IgD-negative memory B cell (primary cell): ENCODE data around the gene KCNQ1. TPM values are rescaled to one million over a fixed set of nuclear protein-coding genes. Genes with fewer than 3 reads are reported as not detected.
A peak's percentile ranks its signal among the peaks of the same experiment; 100 is the strongest.

ENCODE experiments used
- H3K27ac Mint-ChIP-seq, 3 donors: one replicate each; pipeline ENCODE4 v1.8.0; 2020 to 2022; ENCODE audit warnings: mild to moderate bottlenecking in 3 of 3, mixed read lengths in 3 of 3, moderate library complexity in 1 of 3
- H3K27me3 Mint-ChIP-seq: one replicate; pipeline ENCODE4 v1.8.0; 2021; ENCODE audit warnings: mixed read lengths
- H3K36me3 Mint-ChIP-seq: one replicate; pipeline ENCODE4 v1.8.0; 2020; ENCODE audit warnings: mild to moderate bottlenecking, mixed read lengths
- H3K4me1 Mint-ChIP-seq, 3 donors: one replicate each; pipeline ENCODE4 v1.8.0; 2020 to 2022; ENCODE audit warnings: mixed read lengths in 3 of 3, mild to moderate bottlenecking in 1 of 3
- H3K4me3 Mint-ChIP-seq, 4 donors: one replicate each; pipeline ENCODE4 v1.8.0; 2020 to 2022; ENCODE audit warnings: mild to moderate bottlenecking in 4 of 4, mixed read lengths in 4 of 4, moderate library complexity in 3 of 4
- H3K9me3 Mint-ChIP-seq, 3 donors: one replicate each; pipeline ENCODE4 v1.8.0; 2020 to 2021; ENCODE audit warnings: mixed read lengths in 3 of 3, mild to moderate bottlenecking in 1 of 3
- polyA plus RNA-seq: library from polyadenylated mRNA; unstranded; fragments of 300-500 nt; fragmentation: Illumina TruSeq; gene quantifications from one replicate; pipeline ENCODE4 v1.2.3, GENCODE V29; 2021

Gene KCNQ1
- polyA plus RNA-seq, 1 donor from 2014 or later, result 20.5 TPM

GRCh38 chr11:2416765-2417164 lies 28.0 kb upstream of the KCNQ1 start:
- Mint-ChIP-seq H3K4me1 (peaks cover 3 to 5% (median 4%) of the 10 kb centered on the region in 3 donors), H3K4me3 (no peak overlapping the region), H3K9me3 (no peaks in the 10 kb centered on the region), H3K27ac (no peak overlapping the region), H3K27me3 (no peaks in the 10 kb centered on the region), H3K36me3 (no peaks in the 10 kb centered on the region)

- Mint-ChIP-seq H3K27ac (no peak overlapping the region), H3K36me3 (no peaks in the 10 kb centered on the region), H3K27me3 (no peaks in the 10 kb centered on the region), H3K4me3 (no peak overlapping the region), H3K9me3 (no peaks in the 10 kb centered on the region), H3K4me1 (peaks cover 3 to 5% (median 4%) of the 10 kb centered on the region in 3 donors)
These were observed 26.7 kb upstream of the KCNQ1 start for GRCh38 chr11:2417856-2418692.

GRCh38 chr11:2418693-2419360 lies 26.0 kb upstream of the KCNQ1 start:
- Mint-ChIP-seq H3K4me3 (no peak overlapping the region), H3K27ac (no peak overlapping the region), H3K4me1 (peaks cover 3 to 5% (median 4%) of the 10 kb centered on the region in 3 donors), H3K27me3 (no peaks in the 10 kb centered on the region), H3K9me3 (no peaks in the 10 kb centered on the region), H3K36me3 (no peaks in the 10 kb centered on the region)

GRCh38 chr11:2419638-2420501 lies 24.9 kb upstream of the KCNQ1 start:
- Mint-ChIP-seq H3K27ac (peak overlapping the region in 1 of 3 donors; percentile 39), H3K36me3 (no peaks in the 10 kb centered on the region), H3K27me3 (no peaks in the 10 kb centered on the region), H3K4me1 (peaks cover 3 to 5% (median 4%) of the 10 kb centered on the region in 3 donors), H3K9me3 (no peaks in the 10 kb centered on the region), H3K4me3 (no peak overlapping the region)

DNA sequence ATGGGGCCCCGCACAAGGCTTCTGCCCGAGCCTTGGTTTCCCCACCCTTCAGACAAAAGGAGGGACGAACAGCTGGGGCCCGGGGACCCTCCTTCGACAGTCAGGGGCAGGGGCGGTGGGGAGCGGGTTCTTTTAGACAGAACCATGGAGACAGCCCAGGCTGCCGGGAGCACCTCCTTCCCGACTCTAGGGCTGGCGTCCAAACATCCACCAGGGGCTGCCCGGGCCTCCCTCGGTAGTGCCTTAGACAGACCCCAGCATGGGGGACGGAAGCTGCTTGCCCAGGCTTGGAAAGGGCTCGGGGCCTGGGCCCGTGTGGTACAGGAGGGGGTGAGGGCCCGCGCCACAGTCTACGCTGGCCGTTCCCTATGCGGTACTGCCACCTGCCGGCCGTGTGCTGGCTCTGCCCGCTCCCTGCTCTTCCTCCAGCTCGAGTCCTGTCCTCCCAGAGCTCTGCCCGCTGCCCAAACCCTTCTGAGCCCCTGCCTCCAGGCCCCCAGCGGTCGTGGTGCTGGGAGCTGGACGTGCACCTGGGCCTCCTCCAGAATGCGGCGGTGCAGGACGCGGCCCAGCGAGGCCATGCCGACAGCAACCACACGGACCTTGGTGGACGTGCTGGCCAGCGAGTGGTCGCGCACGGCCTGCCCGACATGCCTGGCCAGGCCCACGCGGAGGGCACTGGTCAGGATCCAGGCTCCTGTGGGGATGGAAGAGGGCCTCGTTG lies 24.1 kb upstream of the KCNQ1 start:
- H3K4me3 Mint-ChIP-seq, result no peak overlapping the region
- H3K4me1 Mint-ChIP-seq, result peaks cover 3 to 5% (median 4%) of the 10 kb centered on the region in 3 donors
- no peaks in the 10 kb centered on the region for H3K36me3 Mint-ChIP-seq
- no peaks in the 10 kb centered on the region for H3K9me3 Mint-ChIP-seq
- H3K27me3 Mint-ChIP-seq, result no peaks in the 10 kb centered on the region
- no peak overlapping the region for H3K27ac Mint-ChIP-seq

DNA sequence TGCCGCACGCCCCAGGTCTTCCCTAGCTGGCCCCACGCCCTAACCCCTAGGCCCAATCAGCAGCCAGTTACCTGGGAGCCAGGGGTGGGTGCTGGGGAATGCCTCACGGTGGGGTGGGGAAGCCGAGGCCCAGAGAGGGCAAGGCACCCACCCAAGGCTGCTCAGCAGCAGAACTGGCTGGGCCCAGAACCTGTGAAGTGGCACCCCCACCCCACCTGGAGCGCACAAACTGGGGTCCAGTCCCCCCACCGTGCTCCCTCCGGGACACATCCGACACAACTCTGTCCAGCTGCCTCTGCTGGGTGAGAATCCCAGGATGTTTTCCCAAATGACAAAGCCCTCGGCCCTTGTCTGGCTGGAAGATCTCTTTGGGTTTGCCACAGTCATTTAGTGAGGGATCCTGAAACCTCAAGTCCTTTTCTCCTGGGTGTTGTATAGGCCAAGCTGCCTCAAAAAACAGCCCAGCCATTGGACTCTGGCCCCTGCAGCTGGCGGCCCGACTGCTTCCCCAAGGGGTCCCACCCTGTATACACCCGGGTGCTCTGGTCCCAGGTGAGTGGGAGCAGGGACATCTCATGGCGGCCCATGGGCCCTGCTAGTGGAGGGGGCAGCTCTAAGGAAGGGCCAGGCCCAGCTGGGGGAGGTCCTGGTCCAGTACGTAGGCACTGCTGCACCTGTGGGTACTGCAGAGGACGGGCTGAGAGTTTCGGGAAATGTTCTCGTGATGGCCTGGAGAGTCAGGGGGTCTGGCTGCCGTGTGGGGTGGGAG lies 23.4 kb upstream of the KCNQ1 start:
- H3K4me3 Mint-ChIP-seq, result no peak overlapping the region
- no peaks in the 10 kb centered on the region for H3K9me3 Mint-ChIP-seq
- no peak overlapping the region for H3K27ac Mint-ChIP-seq
- H3K4me1 Mint-ChIP-seq, result peaks cover 3 to 5% (median 4%) of the 10 kb centered on the region in 3 donors
- H3K36me3 Mint-ChIP-seq, result no peaks in the 10 kb centered on the region
- H3K27me3 Mint-ChIP-seq, result no peaks in the 10 kb centered on the region

DNA sequence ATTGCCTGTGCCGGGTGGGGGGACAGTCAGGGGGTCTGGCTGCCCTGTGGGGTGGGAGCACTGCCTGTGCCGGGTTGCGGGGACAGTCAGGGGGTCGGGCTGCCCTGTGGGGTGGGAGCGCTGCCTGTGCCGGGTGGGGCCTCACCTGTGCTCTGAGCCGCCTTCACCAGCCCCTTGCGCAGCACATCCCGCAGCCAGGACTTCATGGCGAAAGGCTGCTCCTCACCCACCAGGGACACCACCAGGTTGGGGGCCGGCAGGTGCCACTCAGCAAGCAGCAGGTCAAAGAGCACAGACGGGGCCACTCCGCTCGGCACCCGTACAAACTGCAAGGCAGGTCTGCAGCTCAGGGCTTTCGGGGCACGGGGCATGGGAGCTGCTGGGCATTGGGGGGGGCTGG lies 22.8 kb upstream of the KCNQ1 start:
- Mint-ChIP-seq H3K27me3 (no peaks in the 10 kb centered on the region), H3K4me1 (peaks cover 3 to 5% (median 4%) of the 10 kb centered on the region in 3 donors), H3K36me3 (no peaks in the 10 kb centered on the region), H3K4me3 (no peak overlapping the region), H3K27ac (no peak overlapping the region), H3K9me3 (no peaks in the 10 kb centered on the region)

- Mint-ChIP-seq H3K36me3 (no peaks in the 10 kb centered on the region), H3K4me3 (no peak overlapping the region), H3K27me3 (no peaks in the 10 kb centered on the region), H3K4me1 (peaks cover 3 to 5% (median 4%) of the 10 kb centered on the region in 3 donors), H3K9me3 (no peaks in the 10 kb centered on the region), H3K27ac (no peak overlapping the region)
These were observed 22.2 kb upstream of the KCNQ1 start for GRCh38 chr11:2422461-2423156.

DNA sequence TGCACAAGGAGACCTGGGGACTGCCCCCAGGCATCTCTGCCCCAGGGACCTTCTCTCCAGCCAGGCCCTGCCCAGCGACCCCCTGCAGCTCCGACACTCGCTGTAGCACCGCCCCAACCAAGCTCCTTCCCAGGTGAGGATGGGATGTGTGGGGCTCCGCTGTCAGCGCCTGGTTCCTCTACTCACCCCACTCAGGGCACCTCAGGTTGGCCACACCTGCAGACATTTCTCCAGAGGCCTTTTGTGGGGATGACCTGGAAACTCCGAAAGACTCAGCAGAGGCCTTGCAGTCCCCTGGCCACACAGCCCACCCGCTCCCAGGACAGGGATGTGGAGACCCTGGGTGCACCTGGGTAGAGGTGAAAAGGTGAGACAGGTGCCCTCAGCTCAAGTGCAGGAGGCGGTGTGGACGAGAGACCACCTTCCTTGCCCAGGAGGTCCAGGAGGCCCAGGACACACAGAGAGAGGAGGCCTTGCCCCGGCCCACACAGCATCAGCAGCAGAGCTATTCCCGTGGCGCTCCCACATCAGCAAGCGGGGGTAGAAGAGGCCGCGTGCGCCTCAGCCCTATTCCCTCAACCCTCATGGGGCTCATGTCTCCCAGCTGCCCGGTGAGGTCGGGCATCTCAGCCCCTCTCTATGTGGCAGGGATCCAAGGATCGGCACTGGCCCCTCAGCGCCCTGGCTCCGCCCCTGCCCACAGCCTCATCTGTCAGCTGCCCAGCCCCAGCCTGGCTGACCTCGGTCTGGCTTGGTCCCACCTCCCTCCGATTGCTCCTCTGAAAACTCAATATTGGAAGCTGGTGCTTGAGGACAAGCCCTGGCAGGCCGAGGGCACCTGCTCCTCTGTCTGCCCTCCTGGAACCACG lies 21.4 kb upstream of the KCNQ1 start:
- Mint-ChIP-seq H3K4me3 (no peak overlapping the region), H3K9me3 (no peaks in the 10 kb centered on the region), H3K36me3 (no peaks in the 10 kb centered on the region), H3K27me3 (no peaks in the 10 kb centered on the region), H3K27ac (no peak overlapping the region), H3K4me1 (peaks cover 3 to 5% (median 4%) of the 10 kb centered on the region in 3 donors)

DNA sequence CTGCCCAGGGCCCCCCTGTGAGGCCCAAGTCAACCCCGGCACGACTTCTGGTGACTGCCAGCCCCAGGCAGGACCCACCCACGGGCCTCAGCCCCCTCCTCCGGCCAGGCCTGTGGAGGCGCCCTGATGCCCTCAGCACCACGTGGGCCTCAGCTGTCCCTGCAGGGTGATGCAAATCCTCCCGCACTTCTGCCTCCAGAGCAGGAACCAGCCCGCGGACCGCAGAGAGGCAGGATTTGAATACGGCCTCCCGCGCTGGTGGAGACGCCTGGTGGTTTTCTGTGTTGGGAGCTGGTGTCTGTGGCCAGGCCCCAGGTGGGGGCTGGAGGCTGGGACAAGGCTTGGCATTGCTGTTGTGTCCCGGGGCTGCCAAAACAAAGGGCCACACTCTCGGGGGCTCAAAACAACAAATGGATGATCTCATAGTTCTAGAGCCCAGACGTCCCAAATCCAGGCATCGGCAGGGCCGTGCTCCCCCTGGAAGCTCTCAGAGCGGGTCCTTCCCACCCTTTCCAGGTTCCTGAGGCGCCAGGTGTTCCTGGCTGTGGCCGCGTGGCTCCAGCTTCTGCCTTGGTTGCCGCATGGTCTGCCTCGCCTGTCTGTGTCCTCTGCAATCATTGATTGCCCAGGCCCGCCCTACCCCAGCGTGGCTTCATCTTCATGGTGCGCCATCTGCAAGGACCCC lies 19.9 kb upstream of the KCNQ1 start:
- Mint-ChIP-seq H3K36me3 (no peaks in the 10 kb centered on the region), H3K4me3 (no peak overlapping the region), H3K4me1 (peaks cover 0 to 2% (median 1%) of the 10 kb centered on the region in 3 donors), H3K9me3 (no peaks in the 10 kb centered on the region), H3K27me3 (no peaks in the 10 kb centered on the region), H3K27ac (no peak overlapping the region)

DNA sequence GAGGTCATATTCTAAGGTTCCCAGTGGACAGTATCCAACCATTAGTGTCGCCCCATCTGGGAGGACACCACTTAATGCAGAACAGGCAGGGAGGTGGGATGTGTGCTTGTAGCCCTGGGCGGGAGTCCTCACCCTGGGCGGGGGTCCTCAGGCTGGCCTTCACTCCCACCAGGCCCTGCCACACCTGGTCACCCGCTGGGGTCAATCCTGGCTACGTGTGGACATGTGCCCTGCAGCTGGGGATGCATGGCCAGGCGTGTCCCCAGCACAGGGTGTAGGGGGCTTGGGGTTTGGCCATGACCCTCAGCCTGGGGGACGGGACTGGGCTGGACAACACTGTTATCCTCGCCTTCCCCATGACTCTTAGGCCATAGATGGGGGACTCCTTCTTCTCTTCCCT lies 19.3 kb upstream of the KCNQ1 start:
- Mint-ChIP-seq H3K27me3 (no peaks in the 10 kb centered on the region), H3K36me3 (no peaks in the 10 kb centered on the region), H3K4me1 (peaks cover 0 to 1% (median 1%) of the 10 kb centered on the region in 3 donors), H3K9me3 (no peaks in the 10 kb centered on the region), H3K27ac (peak overlapping the region in 1 of 3 donors; percentile 23), H3K4me3 (no peak overlapping the region)

GRCh38 chr11:2426221-2426620 lies 18.6 kb upstream of the KCNQ1 start:
- no peaks in the 10 kb centered on the region for H3K9me3 Mint-ChIP-seq
- H3K4me3 Mint-ChIP-seq, result no peak overlapping the region
- H3K27me3 Mint-ChIP-seq, result no peaks in the 10 kb centered on the region
- no peak overlapping the region for H3K27ac Mint-ChIP-seq
- no peaks in the 10 kb centered on the region for H3K36me3 Mint-ChIP-seq
- H3K4me1 Mint-ChIP-seq, result no peaks in the 10 kb centered on the region
